ENCODE results near the gene NRXN3. TPM values are rescaled to one million over a fixed set of nuclear protein-coding genes. Genes with fewer than 3 reads are reported as not detected.

NRXN3 gene
- total and polyA plus RNA-seq, 2 of the 4 experiments (the other 2 are of a cell fraction), result 4.8 to 25.1 TPM

DNA sequence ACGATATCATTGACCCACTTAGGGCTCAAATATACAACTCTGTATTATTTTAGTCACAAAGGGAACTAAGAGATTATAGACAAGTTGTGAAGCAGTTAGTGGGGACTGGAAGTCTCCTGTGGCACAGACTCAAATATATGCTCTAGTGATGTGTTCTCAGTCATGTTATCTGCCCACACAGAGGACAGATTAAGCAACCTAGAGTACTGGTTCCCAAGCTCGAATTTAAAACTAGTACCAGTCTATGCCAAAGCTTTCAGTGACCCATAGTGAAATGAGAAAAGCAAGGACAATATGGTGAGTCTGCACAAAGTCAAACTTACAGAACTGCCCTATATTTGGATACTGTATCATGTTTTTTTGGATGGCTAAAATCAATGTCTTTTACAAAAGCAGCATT, 1651.9 kb downstream of the NRXN3 start:
- in situ Hi-C loops (cut with MboI; ENCODE audit: low sequenced_read_pairs), result no loop called here
- intact Hi-C loops (cut with micrococcal nuclease), result no loop called here
- no peak overlapping the region for H4K8ac ChIP-seq (ENCODE audit: low read depth in 2 of 2, low read length in 2 of 2)

More for the DNA sequence above, 1651.9 kb downstream of the NRXN3 start:
- Histone ChIP-seq H2BK20ac (ENCODE audit: low read depth, low read length) (no peak overlapping the region), H3K14ac (replicated peaks; ENCODE audit: low read depth, low read length) (no peak overlapping the region), H3K79me1 (ENCODE audit: low read depth in 1 of 2, low read length in 2 of 2) (no peaks in the 10 kb centered on the region), H3K27me3 (ENCODE audit: control insufficient read depth, insufficient read depth, low read length) (no peaks in the 10 kb centered on the region), H2BK15ac (ENCODE audit: low read depth, low read length) (no peak overlapping the region), H3K36me3 (ENCODE audit: control insufficient read depth, insufficient read depth, low read length) (no peaks in the 10 kb centered on the region), H2AK5ac (ENCODE audit: low read depth, low read length) (no peak overlapping the region), H4K91ac (ENCODE audit: insufficient read depth, low read depth, low read length) (no peak overlapping the region), H3K23ac (ENCODE audit: low read depth, low read length) (no peak overlapping the region), H4K5ac (ENCODE audit: low read depth, low read length) (no peak overlapping the region), H2BK5ac (ENCODE audit: low read depth, low read length, poor library complexity, severe bottlenecking) (no peak overlapping the region), H3K9me1 (ENCODE audit: insufficient read depth, low read length) (0 out of 2 replicates have a peak, but pooled peaks cover 2% of the 10 kb centered on the region), H4K20me1 (ENCODE audit: insufficient read depth, low read length) (no peaks in the 10 kb centered on the region), H2AFZ (replicated peaks; ENCODE audit: low read length, poor library complexity) (no peak overlapping the region), H3K9me3 (ENCODE audit: control insufficient read depth, insufficient read depth, low read length) (no peaks in the 10 kb centered on the region), H3K18ac (ENCODE audit: low read depth, low read length) (no peak overlapping the region), H3K4me1 (ENCODE audit: control insufficient read depth, insufficient read depth, low read length) (no peaks in the 10 kb centered on the region), H3K4me3 (ENCODE audit: insufficient read depth, low read depth, low read length) (no peak overlapping the region), H3K56ac (ENCODE audit: extremely low read depth, insufficient read depth, low read length) (no peak overlapping the region), H2BK120ac (ENCODE audit: low read depth, low read length) (no peak overlapping the region), H3K27ac (ENCODE audit: insufficient read depth, low read length) (no peak overlapping the region), H3K4ac (ENCODE audit: low read depth, low read length) (no peak overlapping the region), H2AK9ac (replicated peaks; ENCODE audit: low read depth, low read length, poor library complexity) (no peak overlapping the region), H3K4me2 (ENCODE audit: low read depth, low read length) (no peak overlapping the region), H3K9ac (ENCODE audit: low read depth, low read length) (no peak overlapping the region)
- ChIA-PET CTCF (no interaction called here), POLR2A (ENCODE audit: unreplicated experiment) (no interaction called here)
- dilution Hi-C loops (cut with HindIII; ENCODE audit: low sequenced_read_pairs, unreplicated experiment), result no loop called here
- no CpG with 5 or more reads among the region's 2 CpGs for WGBS, 2 experiments (ENCODE audit: extremely low coverage in 2 of 2, insufficient read length in 1 of 2)
- ATAC-seq (ENCODE audit: low read depth) (no peak), DNase-seq (no peak)
- BruUV-seq (replicated peaks), result no TSS peak
- TF ChIP-seq SMC3 (IDR thresholded peaks at IDR 0.05; ENCODE audit: low read depth, low read length), result no peak
- no peak for TF ChIP-seq CEBPB (IDR thresholded peaks at IDR 0.05; ENCODE audit: low read depth, low read length)
- TF ChIP-seq, protein P1, sequence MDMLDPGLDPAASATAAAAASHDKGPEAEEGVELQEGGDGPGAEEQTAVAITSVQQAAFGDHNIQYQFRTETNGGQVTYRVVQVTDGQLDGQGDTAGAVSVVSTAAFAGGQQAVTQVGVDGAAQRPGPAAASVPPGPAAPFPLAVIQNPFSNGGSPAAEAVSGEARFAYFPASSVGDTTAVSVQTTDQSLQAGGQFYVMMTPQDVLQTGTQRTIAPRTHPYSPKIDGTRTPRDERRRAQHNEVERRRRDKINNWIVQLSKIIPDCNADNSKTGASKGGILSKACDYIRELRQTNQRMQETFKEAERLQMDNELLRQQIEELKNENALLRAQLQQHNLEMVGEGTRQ (IDR thresholded peaks at IDR 0.05; ENCODE audit: low read depth, low read length), result no peak
- TF ChIP-seq, protein P2, sequence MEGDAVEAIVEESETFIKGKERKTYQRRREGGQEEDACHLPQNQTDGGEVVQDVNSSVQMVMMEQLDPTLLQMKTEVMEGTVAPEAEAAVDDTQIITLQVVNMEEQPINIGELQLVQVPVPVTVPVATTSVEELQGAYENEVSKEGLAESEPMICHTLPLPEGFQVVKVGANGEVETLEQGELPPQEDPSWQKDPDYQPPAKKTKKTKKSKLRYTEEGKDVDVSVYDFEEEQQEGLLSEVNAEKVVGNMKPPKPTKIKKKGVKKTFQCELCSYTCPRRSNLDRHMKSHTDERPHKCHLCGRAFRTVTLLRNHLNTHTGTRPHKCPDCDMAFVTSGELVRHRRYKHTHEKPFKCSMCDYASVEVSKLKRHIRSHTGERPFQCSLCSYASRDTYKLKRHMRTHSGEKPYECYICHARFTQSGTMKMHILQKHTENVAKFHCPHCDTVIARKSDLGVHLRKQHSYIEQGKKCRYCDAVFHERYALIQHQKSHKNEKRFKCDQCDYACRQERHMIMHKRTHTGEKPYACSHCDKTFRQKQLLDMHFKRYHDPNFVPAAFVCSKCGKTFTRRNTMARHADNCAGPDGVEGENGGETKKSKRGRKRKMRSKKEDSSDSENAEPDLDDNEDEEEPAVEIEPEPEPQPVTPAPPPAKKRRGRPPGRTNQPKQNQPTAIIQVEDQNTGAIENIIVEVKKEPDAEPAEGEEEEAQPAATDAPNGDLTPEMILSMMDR (conservative IDR thresholded peaks at IDR 0.05; ENCODE audit: low read depth, low read length), result no peak
- no peak for TF ChIP-seq BHLHE40 (IDR thresholded peaks at IDR 0.05; ENCODE audit: low read depth, low read length)
- no peak for TF ChIP-seq FOS (IDR thresholded peaks at IDR 0.05; ENCODE audit: low read depth, low read length)
- TF ChIP-seq MAFK (IDR thresholded peaks at IDR 0.05; ENCODE audit: low read depth, low read length), result no peak
- TF ChIP-seq MAZ (IDR thresholded peaks at IDR 0.05; ENCODE audit: borderline replicate concordance, low read depth, low read length), result no peak
- TF ChIP-seq CHD1 (IDR thresholded peaks at IDR 0.05; ENCODE audit: low read depth, low read length), result no peak
- TF ChIP-seq, protein P3, sequence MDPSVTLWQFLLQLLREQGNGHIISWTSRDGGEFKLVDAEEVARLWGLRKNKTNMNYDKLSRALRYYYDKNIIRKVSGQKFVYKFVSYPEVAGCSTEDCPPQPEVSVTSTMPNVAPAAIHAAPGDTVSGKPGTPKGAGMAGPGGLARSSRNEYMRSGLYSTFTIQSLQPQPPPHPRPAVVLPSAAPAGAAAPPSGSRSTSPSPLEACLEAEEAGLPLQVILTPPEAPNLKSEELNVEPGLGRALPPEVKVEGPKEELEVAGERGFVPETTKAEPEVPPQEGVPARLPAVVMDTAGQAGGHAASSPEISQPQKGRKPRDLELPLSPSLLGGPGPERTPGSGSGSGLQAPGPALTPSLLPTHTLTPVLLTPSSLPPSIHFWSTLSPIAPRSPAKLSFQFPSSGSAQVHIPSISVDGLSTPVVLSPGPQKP (IDR thresholded peaks at IDR 0.05; ENCODE audit: borderline replicate concordance, low read depth, low read length), result no peak
- TF ChIP-seq POLR2A (IDR thresholded peaks at IDR 0.05; ENCODE audit: low read depth, low read length), result no peak

Measured in IMR-90 (cell line).